DMS 273 (cell line): ENCODE measurements around the gene PDE9A.
"Not testable (repeated sequence)": the region's sequence is repeated elsewhere in the genome, so short reads cannot be mapped to it uniquely, and the experiment has no call there.

Experiments used
- DNase-seq: peaks from one replicate; lab custom pipeline; 2025; ENCODE audit not compliant: unreplicated experiment; lab: John Stamatoyannopoulos, UW

PDE9A gene

DNA sequence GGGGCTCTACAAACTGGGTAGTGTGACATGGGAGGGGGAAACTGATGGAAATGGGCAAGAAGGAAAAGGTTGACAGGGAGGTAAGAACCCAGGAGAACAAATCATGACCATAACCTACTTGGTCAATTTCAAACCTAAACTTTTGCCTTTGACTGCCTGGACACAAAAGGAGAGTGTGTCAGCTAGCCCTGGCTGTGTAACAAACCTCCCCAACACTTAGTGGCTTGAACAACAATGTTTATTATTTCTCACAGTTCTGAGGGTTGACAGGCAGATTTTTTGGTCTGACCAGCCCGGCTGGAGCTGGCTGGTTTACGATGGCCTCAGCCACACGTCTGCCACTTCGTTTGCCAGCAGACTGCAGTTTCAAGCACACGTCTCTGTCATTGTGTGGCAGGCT is 133.5 kb downstream of the PDE9A start:
- DNase-seq = no peak

DNA sequence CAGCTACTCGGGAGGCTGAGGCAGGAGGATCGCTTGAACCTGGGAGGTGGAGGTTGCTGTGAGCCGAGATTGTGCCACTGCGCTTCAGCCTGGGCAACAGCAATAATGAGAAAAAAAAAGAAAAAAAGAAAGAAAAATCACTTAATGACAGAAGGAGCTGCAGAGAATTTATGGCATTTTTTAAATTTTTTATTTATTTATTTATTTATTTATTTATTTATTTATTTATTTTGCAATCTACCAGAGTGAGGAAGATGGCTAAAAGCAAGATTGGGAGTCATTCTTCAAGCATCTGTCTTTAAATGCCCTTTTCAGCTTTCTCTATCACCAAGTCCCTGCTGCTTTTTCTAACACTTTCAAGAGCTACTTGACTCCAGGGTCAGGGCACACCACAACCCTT is 134.2 kb downstream of the PDE9A start:
- no peak for DNase-seq

DNA sequence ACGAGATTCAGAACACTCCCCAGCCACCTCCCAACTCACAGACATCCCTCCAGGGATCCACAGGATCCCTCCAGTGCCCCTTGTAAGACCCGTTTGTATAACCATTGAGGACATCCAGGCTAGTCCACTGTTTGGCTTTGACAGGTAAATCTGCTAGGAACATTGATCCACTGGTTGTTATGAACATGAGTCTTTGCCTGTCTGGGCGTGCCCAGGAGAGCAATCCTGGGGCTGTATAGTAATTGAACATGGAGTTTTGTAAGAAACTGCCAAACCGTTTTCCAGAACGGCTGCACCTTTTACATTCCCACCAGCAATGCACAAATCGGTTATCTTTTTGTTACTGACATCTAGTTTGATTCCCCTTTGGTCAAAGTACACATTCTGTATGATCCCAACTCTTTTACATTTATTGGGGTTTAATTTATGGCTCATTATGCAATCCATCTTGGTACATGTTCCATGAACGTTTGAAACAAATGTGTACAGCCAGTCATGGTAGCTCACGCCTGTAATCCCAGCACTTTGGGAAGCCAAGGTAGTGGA is 137.2 kb downstream of the PDE9A start:
- no peak for DNase-seq

DNA sequence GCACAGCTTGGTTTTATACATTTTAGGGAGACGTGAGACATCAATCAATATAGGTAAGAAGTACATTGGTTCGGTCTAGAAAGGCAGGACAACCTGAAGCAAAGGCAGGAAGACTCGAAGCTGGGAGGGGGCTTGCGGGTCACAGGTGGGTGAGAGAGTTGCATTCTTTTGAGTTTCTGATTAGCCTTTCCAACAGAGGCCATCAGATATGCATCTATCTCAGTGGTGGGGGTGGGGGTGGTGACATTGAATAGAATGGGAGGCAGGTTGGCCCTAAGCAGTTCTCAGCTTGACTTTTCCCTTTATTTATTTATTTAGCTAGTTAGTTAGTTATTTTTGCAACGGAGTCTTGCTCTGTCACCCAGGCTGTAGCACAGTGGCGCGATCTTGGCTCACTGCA is 140.4 kb downstream of the PDE9A start:
- DNase-seq = no peak

DNA sequence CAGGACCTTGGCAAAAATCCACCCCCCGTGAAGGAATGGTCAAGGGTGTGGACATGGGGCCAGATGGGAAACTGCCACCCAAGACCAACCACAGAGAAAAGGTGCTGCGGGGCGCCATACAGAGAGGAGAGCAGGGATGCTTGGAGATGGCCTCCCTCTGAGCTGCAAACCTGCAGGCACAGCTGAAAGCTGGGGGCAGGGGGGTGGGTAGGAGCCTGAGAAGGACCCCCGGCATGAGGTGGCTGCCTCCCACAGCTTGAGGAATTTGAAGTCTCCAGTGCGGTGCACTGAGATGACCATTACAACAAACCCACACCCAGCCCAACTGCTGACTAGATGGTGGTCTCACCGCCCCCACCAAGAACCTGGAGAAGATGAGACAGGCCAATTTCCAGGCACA is 141.1 kb downstream of the PDE9A start:
- DNase-seq = no peak

DNA sequence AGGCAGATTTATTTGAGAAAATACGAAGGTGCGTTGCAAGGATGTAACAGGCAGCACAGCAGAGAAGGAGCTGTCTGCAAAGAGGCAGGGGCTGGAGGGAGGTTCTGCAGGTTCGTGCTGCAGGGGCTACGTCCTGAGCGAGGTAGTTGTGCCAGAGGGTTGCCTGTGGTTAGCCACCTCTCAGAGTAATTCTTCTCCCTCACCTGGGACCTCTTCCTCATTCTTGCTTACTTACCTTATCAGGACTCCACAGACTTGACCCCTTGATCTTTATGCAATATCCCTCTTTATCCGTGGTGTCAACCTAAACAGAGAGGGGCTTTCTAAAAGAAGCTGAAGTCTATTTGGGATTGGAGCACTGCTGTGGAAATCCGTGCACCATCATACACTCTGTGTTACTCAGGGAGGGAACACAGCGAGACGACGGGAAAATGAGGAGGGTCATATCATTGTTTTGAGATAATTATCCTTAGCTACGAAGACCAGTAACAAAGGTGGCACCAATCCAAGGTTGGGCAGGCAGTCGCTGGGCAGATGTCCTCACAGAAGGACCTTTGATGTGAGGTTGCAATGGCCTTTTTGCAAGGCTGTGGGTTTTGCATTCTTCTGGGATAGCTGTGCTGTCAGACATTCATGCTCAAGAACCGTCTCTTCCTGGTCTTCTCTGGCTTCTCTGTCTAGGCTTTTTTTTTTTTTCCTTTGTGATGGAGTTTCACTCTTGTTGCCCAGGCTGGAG is 143.1 kb downstream of the PDE9A start:
- no peak for DNase-seq

DNA sequence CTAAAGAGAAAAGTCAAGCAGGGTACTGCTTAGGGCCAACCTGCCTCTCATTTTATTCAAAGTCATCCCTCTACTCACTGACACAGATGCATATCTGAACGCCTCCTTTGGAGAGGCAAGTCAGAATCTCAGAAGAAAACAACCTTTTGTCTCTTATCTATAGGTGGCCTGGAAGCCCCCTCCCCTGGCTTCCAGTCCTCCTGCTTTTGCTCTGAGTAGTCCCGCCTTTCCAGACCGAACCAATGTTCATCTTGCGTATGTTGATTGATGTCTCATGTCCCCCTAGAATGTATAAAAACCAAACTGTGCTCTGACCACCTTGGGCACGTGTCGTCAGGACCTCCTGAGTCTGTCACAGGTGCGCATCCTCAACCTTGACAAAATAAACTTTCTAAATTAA is 144.1 kb downstream of the PDE9A start:
- no peak for DNase-seq

DNA sequence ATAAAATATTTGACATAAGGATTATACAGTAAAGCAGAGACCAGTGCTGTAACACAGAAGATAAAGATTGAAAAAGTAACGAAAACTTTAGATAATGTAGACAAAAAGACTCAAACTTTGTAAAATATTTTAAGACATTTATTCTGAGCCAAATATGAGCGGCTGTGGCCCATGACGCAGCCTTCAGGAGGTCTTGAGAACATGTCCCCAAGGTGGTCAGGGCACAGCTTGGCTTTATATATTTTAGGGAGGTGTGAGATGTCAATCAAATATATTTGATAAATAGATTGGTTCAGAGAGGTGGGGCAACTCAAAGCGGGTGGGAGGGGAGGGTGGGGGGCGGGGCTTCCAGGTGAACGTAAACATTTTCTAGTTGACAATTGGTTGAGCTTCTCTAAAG is 144.7 kb downstream of the PDE9A start:
- DNase-seq = no peak

DNA sequence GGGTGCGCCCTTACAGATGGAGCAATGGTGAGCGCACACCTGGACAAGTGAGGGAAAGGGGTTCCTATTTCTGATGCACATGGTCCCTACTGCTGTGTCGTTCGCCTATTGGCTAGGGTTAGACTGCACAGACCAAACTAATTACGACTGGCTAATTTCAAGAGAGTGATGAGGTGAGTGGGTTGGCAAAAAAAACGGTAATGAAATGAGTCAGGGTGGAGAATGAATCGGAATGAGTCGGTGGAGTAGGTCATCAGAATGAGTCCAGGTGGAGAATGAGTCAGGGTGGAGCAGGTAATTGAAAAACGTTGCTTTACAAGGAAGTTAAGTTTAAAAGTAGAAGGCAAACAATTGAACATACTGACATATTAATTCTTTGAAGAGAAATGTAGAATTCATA is 146.1 kb downstream of the PDE9A start:
- DNase-seq = no peak

DNA sequence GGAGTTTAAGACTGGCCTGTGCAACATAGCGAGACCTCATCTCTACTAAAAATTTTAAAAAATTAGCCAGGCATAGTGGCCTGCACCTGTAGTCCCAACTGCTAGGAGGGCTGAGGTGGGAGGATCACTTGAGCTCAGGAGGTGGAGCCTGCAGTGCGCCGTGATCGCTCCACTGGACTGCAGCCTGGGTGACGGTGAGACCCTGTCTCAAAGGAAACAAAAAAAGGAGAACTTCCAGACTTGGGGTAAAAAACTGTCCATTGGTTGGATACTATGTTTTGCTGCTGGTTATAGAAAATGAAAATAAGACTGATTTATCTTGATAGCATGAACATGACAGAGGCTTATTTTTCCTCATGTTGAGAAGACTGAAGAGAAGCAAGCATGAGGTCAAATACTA is 146.5 kb downstream of the PDE9A start:
- DNase-seq = no peak

DNA sequence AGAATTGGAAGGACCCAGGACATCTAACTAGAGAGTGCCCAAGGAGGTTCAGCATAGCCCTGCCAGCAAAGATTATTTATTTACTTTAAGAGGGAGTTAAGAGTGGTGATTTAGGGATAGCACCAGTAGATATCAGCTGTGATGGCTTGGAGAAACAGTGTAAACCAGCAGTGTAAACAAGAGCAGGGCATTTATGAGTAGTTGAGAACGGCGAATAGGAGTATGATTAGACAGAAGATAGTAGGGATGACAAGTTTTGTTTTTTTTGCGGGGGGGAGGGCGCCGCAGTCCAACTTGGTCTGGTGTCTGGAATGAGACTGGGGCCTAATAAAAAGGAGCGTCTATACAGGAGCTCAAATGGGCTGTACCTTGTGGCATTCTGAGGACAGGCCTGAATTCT is 148.2 kb downstream of the PDE9A start:
- not testable (repeated sequence) for DNase-seq

DNA sequence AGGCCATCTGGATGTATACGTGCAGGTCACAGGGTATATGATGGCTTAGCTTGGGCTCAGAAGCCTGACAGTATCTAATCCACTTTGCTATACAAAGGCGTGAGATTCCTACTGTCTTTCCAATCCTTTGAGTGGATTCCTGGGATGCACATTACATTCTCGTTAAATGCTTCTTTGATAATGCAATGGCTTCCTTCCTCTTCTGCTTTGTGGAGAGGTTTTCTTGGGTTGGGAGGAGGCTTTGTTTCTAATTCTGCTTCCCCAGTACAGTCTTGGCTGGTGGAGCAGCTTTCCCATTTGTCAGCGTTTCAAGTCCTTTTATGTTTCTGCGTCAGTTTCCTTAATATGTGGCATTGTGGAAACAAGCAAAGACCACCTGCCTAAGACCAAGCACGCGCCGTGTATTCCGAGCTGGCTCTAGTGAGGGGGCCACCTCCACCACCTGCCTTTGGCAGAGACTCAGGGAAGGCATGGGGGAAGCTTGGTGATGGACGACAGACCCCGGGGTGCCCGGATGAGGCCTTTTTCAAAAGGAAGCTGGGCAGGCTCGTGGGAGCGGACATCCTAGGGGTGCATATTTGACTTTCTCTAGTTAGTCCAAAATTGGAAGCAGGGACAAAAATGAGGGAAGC is 153.2 kb downstream of the PDE9A start:
- DNase-seq = no peak

DNA sequence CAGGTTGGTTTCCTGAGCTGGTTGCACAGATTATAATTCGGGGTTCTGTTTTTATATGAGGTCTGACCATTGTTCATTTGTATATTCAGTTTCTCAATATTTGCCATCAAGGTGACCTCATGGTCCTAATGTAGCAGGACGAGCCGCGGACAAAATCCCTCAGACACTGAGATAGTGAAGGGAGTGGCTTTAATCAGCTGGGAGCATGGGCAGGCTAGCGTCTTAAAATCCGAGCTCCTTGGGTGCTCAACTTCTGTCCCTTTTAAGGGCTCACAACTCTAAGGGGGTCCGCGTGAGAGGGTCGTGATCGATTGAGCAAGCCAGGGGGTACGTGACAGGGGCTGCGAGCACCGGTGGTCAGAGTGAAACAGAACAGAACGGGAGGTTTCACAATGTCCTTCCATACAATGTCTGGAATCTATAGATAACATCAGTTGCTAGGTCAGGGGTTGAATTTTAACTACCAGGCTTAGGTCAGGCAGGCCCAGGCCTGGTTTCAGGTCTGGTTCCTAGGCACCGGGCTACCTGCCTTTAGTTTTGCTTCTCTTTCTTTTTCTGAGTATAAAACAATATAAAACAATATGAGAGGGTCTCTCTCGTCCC is 154.0 kb downstream of the PDE9A start:
- not testable (repeated sequence) for DNase-seq

DNA sequence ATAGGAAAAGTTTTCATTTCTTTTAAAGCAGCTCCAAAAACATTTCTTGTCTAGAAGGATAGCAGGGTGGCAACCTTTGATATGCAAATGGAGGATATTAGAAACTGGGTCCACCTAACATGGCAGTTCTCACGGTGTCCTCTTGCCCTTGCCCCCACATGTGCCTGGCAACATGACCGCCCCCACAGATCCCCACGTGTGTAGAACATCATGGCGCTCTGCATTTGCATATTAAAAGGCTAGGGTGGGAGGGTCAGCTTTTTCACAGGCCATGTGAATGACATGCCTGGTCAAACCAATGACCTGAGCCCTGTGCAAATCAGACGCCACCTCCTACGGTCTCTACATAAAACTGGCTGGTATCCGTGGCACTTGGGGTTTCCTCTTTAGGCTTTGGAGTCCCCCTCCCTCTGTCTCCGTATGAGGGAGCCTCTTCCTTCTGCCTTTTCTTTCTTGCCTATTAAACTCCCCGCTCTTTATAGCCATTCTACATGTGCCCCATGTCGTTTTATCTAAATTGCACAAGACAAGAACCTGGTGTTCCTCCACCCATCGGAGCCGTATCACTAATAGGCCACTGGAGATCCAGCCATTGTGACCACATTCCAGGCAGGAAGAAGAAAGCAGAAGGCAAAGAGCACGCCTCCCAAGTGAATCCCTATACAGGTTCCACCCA is 154.7 kb downstream of the PDE9A start:
- DNase-seq = no peak

DNA sequence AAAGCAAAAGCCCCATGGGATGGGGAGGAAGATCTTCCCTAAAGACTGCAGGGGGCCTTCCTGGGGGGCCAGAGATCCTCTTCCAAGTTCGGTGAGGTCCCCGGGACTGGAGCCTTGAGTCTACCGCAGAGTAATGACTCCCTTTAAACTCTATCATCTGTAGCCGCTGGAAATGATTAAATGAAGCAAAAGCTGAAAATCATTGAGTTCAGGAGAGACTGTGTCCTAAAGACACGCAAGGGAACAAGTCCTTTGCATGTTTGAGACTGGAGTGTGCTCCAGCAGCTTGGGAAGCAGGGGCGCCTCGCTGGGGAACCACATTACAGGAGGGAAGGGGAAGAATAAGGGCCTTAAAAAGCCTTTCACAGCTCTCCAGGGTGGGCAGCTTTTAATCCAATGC is 155.8 kb downstream of the PDE9A start:
- no peak for DNase-seq

DNA sequence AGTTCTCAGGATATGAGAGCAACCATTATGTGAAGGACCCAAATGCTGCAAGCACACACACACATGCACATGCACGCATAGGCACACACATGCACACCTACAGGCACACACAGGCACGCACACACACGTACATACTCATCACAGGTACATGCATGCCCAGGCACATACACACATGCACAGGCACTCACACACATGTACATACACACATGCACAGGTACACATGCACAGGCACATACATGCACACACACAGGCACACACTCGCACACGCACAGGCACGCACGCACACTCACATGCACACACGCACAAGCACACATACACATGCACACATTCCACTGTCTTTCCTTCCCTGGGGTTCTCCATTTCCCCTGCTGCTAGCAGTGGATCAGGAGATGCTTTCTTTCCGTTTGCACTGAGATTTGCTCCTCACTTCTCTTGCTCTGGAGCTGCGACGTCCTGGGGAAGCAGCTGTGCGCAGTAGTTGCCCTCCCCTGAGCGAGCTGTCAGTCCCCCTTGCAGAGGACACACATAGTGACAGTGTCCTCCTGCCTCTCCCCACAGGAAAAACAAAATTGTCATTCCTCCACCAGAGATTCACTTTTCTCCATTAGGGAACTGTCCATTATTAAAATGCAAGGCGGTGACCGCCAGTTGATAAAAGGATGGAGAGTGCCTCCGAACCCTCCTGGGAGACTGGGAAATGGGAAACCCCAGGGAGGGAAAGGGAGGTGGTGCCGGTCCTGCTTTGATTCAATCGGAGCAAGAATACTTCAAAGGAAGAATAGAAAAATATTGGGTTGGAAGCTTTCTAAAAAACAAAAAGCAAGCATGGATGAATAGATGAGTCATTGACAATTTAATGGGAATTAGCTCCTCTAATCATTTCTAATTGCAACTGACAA is 156.4 kb downstream of the PDE9A start:
- DNase-seq = no peak

DNA sequence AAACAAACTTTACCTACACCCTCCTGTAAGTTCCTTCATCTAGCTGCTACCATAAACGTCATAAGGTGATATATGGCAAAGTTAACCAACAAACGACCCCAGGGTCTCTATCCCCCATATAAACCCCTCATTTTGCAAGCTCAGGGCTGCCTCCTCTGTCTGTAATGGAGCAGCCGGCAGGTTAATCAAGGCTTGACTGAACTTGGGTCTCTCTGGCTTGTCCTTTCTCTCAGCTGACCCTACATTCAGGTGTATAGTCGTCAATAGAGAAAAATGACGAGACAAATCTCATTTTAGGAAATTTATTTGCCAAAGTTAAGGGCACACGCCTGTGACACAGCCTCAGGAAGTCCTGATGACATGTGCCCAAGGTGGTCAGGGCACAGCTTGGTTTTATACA is 158.5 kb downstream of the PDE9A start:
- DNase-seq = no peak

DNA sequence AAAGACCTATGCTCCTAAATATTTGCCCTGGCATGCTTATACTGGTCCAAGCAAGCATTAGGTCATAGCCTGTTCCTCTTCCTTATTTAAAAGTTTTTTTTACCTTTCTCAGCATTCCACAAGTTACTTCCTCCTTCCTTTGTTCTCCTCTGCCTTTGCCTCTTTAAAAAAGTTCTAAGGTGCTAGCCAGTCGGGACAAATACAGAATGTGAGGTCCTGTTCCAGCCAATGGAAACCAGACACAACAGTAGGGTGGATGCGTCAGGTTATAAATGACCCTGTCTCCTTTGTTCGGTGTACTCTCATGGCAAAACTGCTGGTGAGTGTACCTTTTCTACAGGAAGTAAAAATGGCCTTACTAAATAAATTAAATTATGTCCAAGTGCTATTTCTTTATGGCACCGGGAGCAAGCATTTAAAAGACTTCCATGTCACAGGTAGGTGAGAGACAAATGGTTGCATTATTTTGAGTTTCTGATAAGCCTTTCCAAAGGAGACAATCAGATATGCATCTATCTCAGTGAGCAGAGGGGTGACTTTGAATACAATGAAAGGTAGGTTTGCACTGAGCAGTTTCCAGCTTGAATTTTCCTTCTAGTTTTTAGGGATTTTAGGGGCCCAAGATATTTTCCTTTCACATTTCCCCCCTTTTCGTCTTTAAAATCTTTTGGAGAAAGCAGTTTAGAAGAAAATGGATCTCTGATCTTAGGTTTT is 159.3 kb downstream of the PDE9A start:
- not testable (repeated sequence) for DNase-seq

DNA sequence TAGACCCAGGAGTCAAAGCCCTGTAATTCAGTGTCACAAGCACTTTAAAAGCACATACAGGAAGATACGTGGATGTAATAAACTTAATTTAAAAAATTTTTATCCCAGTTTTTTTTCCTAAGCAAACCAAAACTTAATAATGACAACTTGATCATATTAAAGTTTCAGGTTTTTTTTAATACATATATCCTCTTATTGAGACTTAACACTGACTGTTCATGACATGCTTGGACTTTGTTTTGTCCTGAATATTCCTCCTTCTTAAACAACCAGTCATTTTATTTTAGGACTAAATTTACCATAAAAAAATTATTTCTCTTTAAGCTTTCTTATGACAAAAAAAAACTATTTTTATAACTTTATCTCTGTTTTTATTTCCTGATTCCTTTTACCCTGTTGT is 161.8 kb downstream of the PDE9A start:
- peak; percentile 22 for DNase-seq

DNA sequence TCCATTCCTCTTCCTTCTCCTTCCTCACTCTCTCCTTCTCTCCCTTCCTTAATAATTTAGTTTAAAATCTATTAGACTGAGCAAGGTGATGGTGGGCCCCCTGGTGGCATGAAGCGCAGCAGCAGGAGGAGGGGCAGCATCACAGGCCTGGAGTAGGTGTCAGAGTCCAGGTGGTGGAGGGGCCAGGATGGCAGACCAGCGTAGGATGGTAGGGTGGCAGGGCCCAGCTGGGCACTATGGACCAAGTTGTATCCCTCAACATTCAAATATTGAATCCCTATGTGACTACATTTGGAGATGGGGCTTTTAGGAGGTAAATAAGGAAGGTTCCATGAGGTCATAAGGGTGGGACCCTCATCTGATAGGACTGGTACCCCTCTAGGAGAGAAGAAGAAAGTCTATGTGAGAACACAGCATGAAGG is 164.9 kb downstream of the PDE9A start:
- peak; percentile 64 for DNase-seq
